Astrocyte of the hippocampus (primary cell): ENCODE data around the gene EIF4G1.

ENCODE experiments used
- DNase-seq: peaks from one replicate; pipeline ENCODE4 v3.0.0; 2011; ENCODE audit warnings: low read depth, low spot score

Gene EIF4G1

GRCh38 chr3:184305577-184305976 lies 8.8 kb upstream of the EIF4G1 start:
- peak; percentile 22 for DNase-seq

- DNase-seq: no peak
Measured at GRCh38 chr3:184306341-184306972, 7.9 kb upstream of the EIF4G1 start.

- DNase-seq: no peak
Measured at GRCh38 chr3:184307915-184308314, 6.5 kb upstream of the EIF4G1 start.

- no peak for DNase-seq
Measured at GRCh38 chr3:184308744-184309143, 5.7 kb upstream of the EIF4G1 start.

- DNase-seq: no peak
Measured at GRCh38 chr3:184311633-184312032, 2.8 kb upstream of the EIF4G1 start.

GRCh38 chr3:184314700-184315542 lies 515 bp downstream of the EIF4G1 start:
- DNase-seq: peak; percentile 94

- no peak for DNase-seq
Measured at GRCh38 chr3:184315543-184315867, 1.1 kb downstream of the EIF4G1 start.

GRCh38 chr3:184315871-184316661 lies 1.7 kb downstream of the EIF4G1 start:
- peak; percentile 28 for DNase-seq

- no peak for DNase-seq
Measured at GRCh38 chr3:184316792-184317191, 2.4 kb downstream of the EIF4G1 start.

- DNase-seq: no peak
Measured at GRCh38 chr3:184317201-184317600, 2.8 kb downstream of the EIF4G1 start.

- peak; percentile 99 for DNase-seq
Measured at GRCh38 chr3:184320104-184320445, 5.7 kb downstream of the EIF4G1 start.

- no peak for DNase-seq
Measured at GRCh38 chr3:184321666-184322065, 7.3 kb downstream of the EIF4G1 start.

- DNase-seq: no peak
Measured at GRCh38 chr3:184322731-184323487, 8.5 kb downstream of the EIF4G1 start.

- no peak for DNase-seq
Measured at GRCh38 chr3:184323696-184324095, 9.3 kb downstream of the EIF4G1 start.

GRCh38 chr3:184325269-184325668 lies 10.9 kb downstream of the EIF4G1 start:
- no peak for DNase-seq

- no peak for DNase-seq
Measured at GRCh38 chr3:184325715-184326369, 11.4 kb downstream of the EIF4G1 start.

GRCh38 chr3:184327171-184327570 lies 12.8 kb downstream of the EIF4G1 start:
- DNase-seq: no peak

- no peak for DNase-seq
Measured at GRCh38 chr3:184328516-184328915, 14.1 kb downstream of the EIF4G1 start.

GRCh38 chr3:184332370-184333090 lies 18.1 kb downstream of the EIF4G1 start:
- DNase-seq: peak; percentile 89

GRCh38 chr3:184333190-184333589 lies 18.8 kb downstream of the EIF4G1 start:
- no peak for DNase-seq

- DNase-seq: no peak
Measured at GRCh38 chr3:184333700-184334099, 19.3 kb downstream of the EIF4G1 start.
